Osteoblast (primary cell): ENCODE results near the gene SLC35E4. TPM values are rescaled to one million over a fixed set of nuclear protein-coding genes. Genes with fewer than 3 reads are reported as not detected.

Source experiments
- DNase-seq: peaks from one replicate; pipeline ENCODE4 v3.0.0; 2011; ENCODE audit warnings: low spot score, mixed read lengths; ENCODE audit not compliant: insufficient read length; ENCODE audit errors: missing footprints
- H2AFZ ChIP-seq: 2 replicates; pipeline ENCODE4 v1.6.0; 2011; ENCODE audit warnings: mild to moderate bottlenecking, low read length
- H3K27ac ChIP-seq: 2 replicates; pipeline ENCODE4 v1.5.1; 2011; ENCODE audit warnings: mild to moderate bottlenecking, low read depth, low read length, moderate library complexity
- H3K27me3 ChIP-seq: 2 replicates; pipeline ENCODE4 v1.6.0; 2012; ENCODE audit warnings: mild to moderate bottlenecking, control low read depth, inconsistent platforms, low read length, moderate library complexity; ENCODE audit not compliant: insufficient read depth
- H3K36me3 ChIP-seq: 2 replicates; pipeline ENCODE4 v1.5.1; 2011; ENCODE audit warnings: mild to moderate bottlenecking, low read length, control low read depth, moderate library complexity; ENCODE audit not compliant: insufficient read depth
- H3K4me1 ChIP-seq: 2 replicates; pipeline ENCODE4 v1.5.1; 2011; ENCODE audit warnings: mild to moderate bottlenecking, low read length, control low read depth, moderate library complexity; ENCODE audit not compliant: insufficient read depth
- H3K4me2 ChIP-seq: 2 replicates; pipeline ENCODE4 v1.6.0; 2011; ENCODE audit warnings: mild to moderate bottlenecking, low read length; ENCODE audit not compliant: insufficient read depth
- H3K4me3 ChIP-seq: fragments of 200-600 bp; sonication (generic); 3 replicates; pipeline ENCODE4 v1.5.1; 2012; ENCODE audit warnings: mild to moderate bottlenecking, low read length, inconsistent platforms; ENCODE audit not compliant: insufficient read depth
- H3K79me2 ChIP-seq: 2 replicates; pipeline ENCODE4 v1.6.0; 2012; ENCODE audit warnings: mild to moderate bottlenecking, low read length, control low read depth, inconsistent platforms; ENCODE audit not compliant: insufficient read depth
- H3K9me3 ChIP-seq: 2 replicates; pipeline ENCODE4 v1.5.1; 2011; ENCODE audit warnings: low read depth, low read length, control low read depth
- H4K20me1 ChIP-seq: 2 replicates; pipeline ENCODE4 v1.6.0; 2012; ENCODE audit warnings: mild to moderate bottlenecking, low read length, control low read depth; ENCODE audit not compliant: insufficient read depth
- CTCF ChIP-seq: IDR thresholded peaks from 2 replicates; pipeline ENCODE4 v1.5.1; 2011; ENCODE audit warnings: mild to moderate bottlenecking, low read depth, low read length, moderate library complexity; ENCODE audit errors: extremely low read depth
- total RNA-seq: library from RNA; depleted of rRNA; stranded (reverse); fragments of >200 nt; gene quantifications from 2 replicates; pipeline ENCODE4 v1.2.3, GENCODE V29; 2012

The SLC35E4 gene
- total RNA-seq, 1 donor = 13.0 TPM

GRCh38 chr22:30665786-30666185 lies 30.2 kb downstream of the SLC35E4 start:
- DNase-seq = no peak
- no peak overlapping the region for H3K4me3 ChIP-seq
- H3K9me3 ChIP-seq = no peaks in the 10 kb centered on the region
- no peak for TF ChIP-seq CTCF
- no peak overlapping the region for H2AFZ ChIP-seq
- peaks cover 21% of the 10 kb centered on the region for H3K36me3 ChIP-seq
- no peaks in the 10 kb centered on the region for H3K27me3 ChIP-seq
- no peak overlapping the region for H3K4me2 ChIP-seq
- H3K27ac ChIP-seq = no peak overlapping the region
- H3K4me1 ChIP-seq = peaks cover 14% of the 10 kb centered on the region
- peaks cover 15% of the 10 kb centered on the region for H3K79me2 ChIP-seq
- no peaks in the 10 kb centered on the region for H4K20me1 ChIP-seq

- Histone ChIP-seq H3K79me2 (peaks cover 15% of the 10 kb centered on the region), H3K4me1 (peaks cover 14% of the 10 kb centered on the region), H3K4me3 (peak overlapping the region; percentile 93), H3K9me3 (no peaks in the 10 kb centered on the region), H2AFZ (peak overlapping the region; percentile 99), H4K20me1 (no peaks in the 10 kb centered on the region), H3K27ac (peak overlapping the region; percentile 60), H3K36me3 (peaks cover 19% of the 10 kb centered on the region), H3K27me3 (no peaks in the 10 kb centered on the region), H3K4me2 (peak overlapping the region; percentile 95)
- no peak for DNase-seq
- no peak for TF ChIP-seq CTCF
Observed at GRCh38 chr22:30667107-30667493, 31.5 kb downstream of the SLC35E4 start.

GRCh38 chr22:30667494-30668385 lies 32.2 kb downstream of the SLC35E4 start, which contains the start of gene DUSP18:
Gene DUSP18 (minus strand): TSS chr22:30667875. CDS start chr22:30664003, 3,872 bp downstream.
- peak within 1 kb of the TSS; percentile 93 for H3K4me3 ChIP-seq
- H3K79me2 ChIP-seq = peaks cover 15% of the 10 kb centered on the region
- peaks cover 14% of the 10 kb centered on the region for H3K4me1 ChIP-seq
- H2AFZ ChIP-seq = peak within 1 kb of the TSS; percentile 99
- H3K27ac ChIP-seq = peak within 1 kb of the TSS; percentile 60
- DNase-seq = peak; percentile 99
- no peaks in the 10 kb centered on the region for H4K20me1 ChIP-seq
- H3K27me3 ChIP-seq = no peaks in the 10 kb centered on the region
- TF ChIP-seq CTCF = peak; percentile 12
- H3K36me3 ChIP-seq = peaks cover 14% of the 10 kb centered on the region
- no peaks in the 10 kb centered on the region for H3K9me3 ChIP-seq
- H3K4me2 ChIP-seq = peak within 1 kb of the TSS; percentile 95

GRCh38 chr22:30668386-30668710 lies 32.8 kb downstream of the SLC35E4 start:
- peak overlapping the region; percentile 93 for H3K4me3 ChIP-seq
- no peaks in the 10 kb centered on the region for H3K9me3 ChIP-seq
- H3K79me2 ChIP-seq = peaks cover 14% of the 10 kb centered on the region
- peaks cover 7% of the 10 kb centered on the region for H3K36me3 ChIP-seq
- H4K20me1 ChIP-seq = no peaks in the 10 kb centered on the region
- no peak for DNase-seq
- H3K27ac ChIP-seq = peak overlapping the region; percentile 60
- no peak for TF ChIP-seq CTCF
- peak overlapping the region; percentile 99 for H2AFZ ChIP-seq
- peak overlapping the region; percentile 95 for H3K4me2 ChIP-seq
- no peaks in the 10 kb centered on the region for H3K27me3 ChIP-seq
- peaks cover 14% of the 10 kb centered on the region for H3K4me1 ChIP-seq
